Measurements from ENCODE around the gene AP5Z1. TPM values are rescaled to one million over a fixed set of nuclear protein-coding genes. Genes with fewer than 3 reads are reported as not detected.

Gene AP5Z1
- total RNA-seq, 1 experiment from 2014 or later: 38.3 TPM

DNA sequence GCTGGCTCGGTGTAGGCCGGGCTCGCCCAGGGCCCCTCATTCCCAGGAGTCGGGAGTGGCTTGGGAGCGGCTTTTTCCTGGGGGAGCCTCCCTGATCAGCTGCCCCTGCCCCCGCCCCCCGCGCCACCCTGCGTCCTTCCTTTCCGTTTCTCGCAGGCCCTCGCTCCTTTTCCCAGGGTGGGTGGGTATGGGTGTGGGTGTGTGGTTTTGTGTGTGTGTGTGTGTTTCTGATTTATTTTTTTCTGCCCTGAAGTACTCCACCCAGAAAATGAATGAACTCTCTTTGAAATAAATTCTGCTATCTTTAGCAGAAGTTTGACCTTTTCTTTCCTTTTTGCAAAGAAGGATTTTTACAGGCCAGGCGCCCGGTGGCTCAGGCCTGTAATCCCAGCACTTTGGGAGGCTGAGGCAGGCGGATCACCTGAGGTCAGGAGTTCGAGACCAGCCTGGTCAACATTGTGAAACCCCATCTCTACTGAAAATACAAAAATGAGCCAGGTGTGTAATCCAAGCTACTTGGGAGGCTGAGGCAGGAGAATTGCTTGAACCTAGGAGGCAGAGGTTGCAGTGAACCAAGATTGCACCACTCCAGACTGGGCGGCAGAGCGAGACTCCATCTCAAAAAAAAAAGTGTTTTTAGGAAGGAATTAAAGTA lies 30.0 kb upstream of the AP5Z1 start:
- no peak overlapping the region for H2BK12ac ChIP-seq (ENCODE audit: insufficient read length, low read depth, low read length)
- H2BK5ac ChIP-seq (ENCODE audit: insufficient read length, low read length): no peak overlapping the region
- no peaks in the 10 kb centered on the region for H3K9me3 Mint-ChIP-seq
- H3K23me2 ChIP-seq (ENCODE audit: insufficient read length, low read depth, low read length, poor library complexity, severe bottlenecking): peaks cover 9% of the 10 kb centered on the region
- no peaks in the 10 kb centered on the region; the same call in 1 of the 2 replicates for H3K4me1 ChIP-seq (ENCODE audit: insufficient read depth, low read length)
- peaks cover 20 to 38% (median 36%) of the 10 kb centered on the region in 3 experiments for H3K36me3 Mint-ChIP-seq (ENCODE audit: insufficient read depth in 1 of 3, low read depth in 3 of 3)
- no peaks in the 10 kb centered on the region for H4K20me1 ChIP-seq (ENCODE audit: control insufficient read depth, insufficient read depth, insufficient read length)
- H3K27me3 Mint-ChIP-seq (ENCODE audit: low read depth): peaks cover 57% of the 10 kb centered on the region
- H3K18ac ChIP-seq (ENCODE audit: insufficient read length, low read depth, low read length): no peak overlapping the region
- no peak overlapping the region for H4K8ac ChIP-seq (replicated peaks; ENCODE audit: insufficient read length, low read depth, low read length)
- no peak overlapping the region for H3K27ac ChIP-seq (ENCODE audit: insufficient read length, low read depth, low read length)
- H3K9ac ChIP-seq (ENCODE audit: extremely low read depth, insufficient read length, low read length): no peak overlapping the region
- TF ChIP-seq, protein P1, sequence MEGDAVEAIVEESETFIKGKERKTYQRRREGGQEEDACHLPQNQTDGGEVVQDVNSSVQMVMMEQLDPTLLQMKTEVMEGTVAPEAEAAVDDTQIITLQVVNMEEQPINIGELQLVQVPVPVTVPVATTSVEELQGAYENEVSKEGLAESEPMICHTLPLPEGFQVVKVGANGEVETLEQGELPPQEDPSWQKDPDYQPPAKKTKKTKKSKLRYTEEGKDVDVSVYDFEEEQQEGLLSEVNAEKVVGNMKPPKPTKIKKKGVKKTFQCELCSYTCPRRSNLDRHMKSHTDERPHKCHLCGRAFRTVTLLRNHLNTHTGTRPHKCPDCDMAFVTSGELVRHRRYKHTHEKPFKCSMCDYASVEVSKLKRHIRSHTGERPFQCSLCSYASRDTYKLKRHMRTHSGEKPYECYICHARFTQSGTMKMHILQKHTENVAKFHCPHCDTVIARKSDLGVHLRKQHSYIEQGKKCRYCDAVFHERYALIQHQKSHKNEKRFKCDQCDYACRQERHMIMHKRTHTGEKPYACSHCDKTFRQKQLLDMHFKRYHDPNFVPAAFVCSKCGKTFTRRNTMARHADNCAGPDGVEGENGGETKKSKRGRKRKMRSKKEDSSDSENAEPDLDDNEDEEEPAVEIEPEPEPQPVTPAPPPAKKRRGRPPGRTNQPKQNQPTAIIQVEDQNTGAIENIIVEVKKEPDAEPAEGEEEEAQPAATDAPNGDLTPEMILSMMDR (conservative IDR thresholded peaks at IDR 0.05): no peak
- no peak overlapping the region for H3T11ph ChIP-seq (ENCODE audit: low read length)
- no peak overlapping the region for H2AFZ ChIP-seq (ENCODE audit: low read length)
- H4K5ac ChIP-seq (ENCODE audit: insufficient read length, low read depth, low read length): no peak overlapping the region
- H3K23ac ChIP-seq (ENCODE audit: insufficient read length, low read depth, low read length): no peak overlapping the region
- H3K4me3 Mint-ChIP-seq: peak overlapping the region; percentile 42 to 72; a peak in 4 of 5 replicates
- H3K79me2 ChIP-seq (ENCODE audit: insufficient read depth, low read length): no peaks in the 10 kb centered on the region
- WGBS (ENCODE audit: extremely low coverage, insufficient read length, low lambda C conversion rate): no CpG with 5 or more reads among the region's 18 CpGs
- no peak overlapping the region; the same call in 1 of the 2 replicates for H3K4ac ChIP-seq (ENCODE audit: low read depth, low read length)
- DNase-seq: no peak
- no peaks in the 10 kb centered on the region for H3K79me1 ChIP-seq (ENCODE audit: insufficient read depth, low read depth, low read length, poor library complexity, severe bottlenecking)
- H3K27me3 ChIP-seq (ENCODE audit: insufficient read depth, low read length): peaks cover 5% of the 10 kb centered on the region; the same call in 1 of the 2 replicates
- H2BK20ac ChIP-seq (ENCODE audit: low read depth, low read length, poor library complexity, severe bottlenecking): no peak overlapping the region
- peak overlapping the region; percentile 69 for H3K4me2 ChIP-seq (ENCODE audit: insufficient read depth, insufficient read length, low read length)
- H3K4me1 Mint-ChIP-seq: peaks cover 12 to 17% of the 10 kb centered on the region in 2 experiments
- no peak overlapping the region for H2BK15ac ChIP-seq (ENCODE audit: low read depth, low read length)
- no peak overlapping the region for H3K27ac Mint-ChIP-seq
- H4K91ac ChIP-seq (ENCODE audit: insufficient read length, low read depth, low read length): no peak overlapping the region
- H2AK5ac ChIP-seq (ENCODE audit: insufficient read length, low read length): no peak overlapping the region
- no peak overlapping the region for H3K14ac ChIP-seq (ENCODE audit: insufficient read depth, low read length)
- H3K9me3 ChIP-seq (ENCODE audit: control insufficient read depth, low read depth, low read length): no peaks in the 10 kb centered on the region
- no peak overlapping the region for H3K56ac ChIP-seq (ENCODE audit: insufficient read length, low read depth, low read length)
- H2BK120ac ChIP-seq (ENCODE audit: low read depth, low read length, poor library complexity, severe bottlenecking): peak overlapping the region; percentile 49

Data from H9 (cell line).